ENCODE data around the gene LMOD2.

- TF ChIP-seq SMAD2 (IDR thresholded peaks at IDR 0.05; ENCODE audit: low read depth, low read length) = no peak
- no peak for TF ChIP-seq KLF10 (CRISPR knock-in tag; IDR thresholded peaks at IDR 0.05)
- no peak for TF ChIP-seq STAG1 (CRISPR knock-in tag; IDR thresholded peaks at IDR 0.05; ENCODE audit: borderline replicate concordance)
- no peak for TF ChIP-seq ZBTB34 (CRISPR knock-in tag; IDR thresholded peaks at IDR 0.05)
- no peak for TF ChIP-seq FOXK2 (conservative IDR thresholded peaks at IDR 0.05 in 1 of 2, IDR thresholded peaks at IDR 0.05 in 1 of 2; ENCODE audit: low read depth in 2 of 2)
- no peak for TF ChIP-seq EP300 (IDR thresholded peaks at IDR 0.05; ENCODE audit: low read length)
- no peak for TF ChIP-seq MAX (CRISPR knock-in tag; IDR thresholded peaks at IDR 0.05)
- TF ChIP-seq ZNF212 (CRISPR knock-in tag; IDR thresholded peaks at IDR 0.05) = no peak
- no peak for TF ChIP-seq CTCF (IDR thresholded peaks at IDR 0.05 in 2 of 3, conservative IDR thresholded peaks at IDR 0.05 in 1 of 3; ENCODE audit: insufficient read depth in 2 of 3, low read depth in 1 of 3, low read length in 3 of 3)
- no peak for TF ChIP-seq ZNF589 (CRISPR knock-in tag; IDR thresholded peaks at IDR 0.05; ENCODE audit: low read depth)
Measured at GRCh38 chr7:123665157-123665556, 9.5 kb downstream of the LMOD2 start.
